Smooth muscle cell (in vitro differentiated cells): ENCODE measurements around the gene NR6A1. TPM values are rescaled to one million over a fixed set of nuclear protein-coding genes. Genes with fewer than 3 reads are reported as not detected.

Experiments used
- DNase-seq: peaks from one replicate; lab custom pipeline; 2025; ENCODE audit not compliant: unreplicated experiment; lab: John Stamatoyannopoulos, UW
- H2AFZ ChIP-seq: fragments of 200-600 bp; sonication (generic); 2 replicates; pipeline ENCODE4 v1.6.0; 2016; ENCODE audit warnings: antibody characterized with exemption, low read depth, mild to moderate bottlenecking
- H3F3A ChIP-seq: fragments of 200-600 bp; sonication (generic); 2 replicates; pipeline ENCODE4 v1.6.0; 2017; ENCODE audit warnings: antibody characterized with exemption, low read depth
- H3K27ac ChIP-seq: fragments of 200-600 bp; sonication (generic); 2 replicates; pipeline ENCODE4 v1.5.1; 2016; ENCODE audit warnings: low read depth, mild to moderate bottlenecking
- H3K27me3 ChIP-seq: fragments of 200-600 bp; sonication (generic); 2 replicates; pipeline ENCODE4 v1.6.1; 2016; ENCODE audit warnings: low read depth, mild to moderate bottlenecking
- H3K36me3 ChIP-seq: fragments of 200-600 bp; sonication (generic); 2 replicates; pipeline ENCODE4 v1.5.1; 2016; ENCODE audit warnings: low read depth
- H3K4me1 ChIP-seq: fragments of 200-600 bp; sonication (generic); 2 replicates; pipeline ENCODE4 v1.5.1; 2016; ENCODE audit warnings: low read depth
- H3K4me2 ChIP-seq: fragments of 200-600 bp; sonication (generic); 2 replicates; pipeline ENCODE4 v1.6.0; 2016; ENCODE audit warnings: mild to moderate bottlenecking
- H3K4me3 ChIP-seq: fragments of 200-600 bp; sonication (generic); 2 replicates; pipeline ENCODE4 v1.5.1; 2016; ENCODE audit warnings: mild to moderate bottlenecking
- H3K79me2 ChIP-seq: fragments of 200-600 bp; sonication (generic); 2 replicates; pipeline ENCODE4 v1.6.0; 2016; ENCODE audit warnings: low read depth, mild to moderate bottlenecking
- H3K9ac ChIP-seq: fragments of 200-600 bp; sonication (generic); 2 replicates; pipeline ENCODE4 v1.6.0; 2016; ENCODE audit warnings: low read depth
- H3K9me3 ChIP-seq: fragments of 200-600 bp; sonication (generic); replicated peaks from 2 replicates; pipeline ENCODE4 v1.5.1; 2016; ENCODE audit warnings: low read depth
- H4K20me1 ChIP-seq: fragments of 200-600 bp; sonication (generic); 2 replicates; pipeline ENCODE4 v1.6.0; 2016; ENCODE audit warnings: low read depth
- CTCF ChIP-seq: fragments of 200-600 bp; sonication (generic); IDR thresholded peaks from 2 replicates; pipeline ENCODE4 v1.5.1; 2017; ENCODE audit warnings: borderline replicate concordance, mild to moderate bottlenecking, antibody characterized with exemption; ENCODE audit not compliant: insufficient read depth, poor library complexity, severe bottlenecking
- WGBS: methylation state at CpG from one replicate; pipeline ENCODE4 v1.1.7; 2016; ENCODE audit warnings: low lambda C conversion rate; 5-methylcytosine and 5-hydroxymethylcytosine counted together
- polyA plus RNA-seq: library from polyadenylated mRNA; unstranded; fragments of >200 nt; fragmentation: Nextera tagmentation; extraction: Ambion mirVana; gene quantifications from 2 replicates; pipeline ENCODE4 v1.2.1, GENCODE V29; 2016
- total RNA-seq: library from RNA; depleted of rRNA; stranded (reverse); fragments of >200 nt; gene quantifications from 2 replicates; pipeline ENCODE4 v1.2.3, GENCODE V29; 2014

NR6A1 gene
- total and polyA plus RNA-seq, 2 experiments from 2014 or later, result 0.17 to 0.31 TPM

DNA sequence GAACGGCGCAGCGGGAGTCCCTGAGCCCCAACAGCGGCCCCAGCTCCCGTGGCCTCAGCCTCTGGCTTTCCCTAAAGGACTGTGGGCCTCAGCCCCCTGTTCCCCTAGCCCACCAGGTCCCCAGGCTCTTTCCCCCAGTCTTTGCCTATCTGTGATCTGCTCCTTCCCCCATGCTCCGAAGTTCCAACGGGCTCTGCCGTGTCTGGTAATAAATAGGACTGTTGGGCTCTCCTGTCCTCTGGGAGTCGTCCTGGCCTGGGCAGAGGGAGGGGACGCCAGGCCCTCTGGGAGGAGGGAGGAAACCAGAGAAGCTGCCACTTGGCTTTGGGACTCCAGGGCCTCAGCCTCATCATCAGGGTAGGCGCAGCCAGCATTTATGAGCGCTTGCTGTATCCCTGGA, 292.8 kb downstream of the NR6A1 start:
- DNase-seq, result no peak
- H3K4me2 ChIP-seq, result peak overlapping the region; percentile 93
- H3K4me3 ChIP-seq, result no peak overlapping the region
- H3K4me1 ChIP-seq, result peaks cover 12% of the 10 kb centered on the region
- no peaks in the 10 kb centered on the region for H3K36me3 ChIP-seq
- no peaks in the 10 kb centered on the region for H3F3A ChIP-seq
- H4K20me1 ChIP-seq, result no peaks in the 10 kb centered on the region
- no peak for TF ChIP-seq CTCF
- H3K27me3 ChIP-seq, result peaks cover 6% of the 10 kb centered on the region
- no peaks in the 10 kb centered on the region for H3K79me2 ChIP-seq
- peak overlapping the region; percentile 86 for H2AFZ ChIP-seq
- WGBS, result 37% methylated on average over 12 of the region's 12 CpGs
- no peak overlapping the region for H3K9ac ChIP-seq
- no peak overlapping the region for H3K27ac ChIP-seq
- H3K9me3 ChIP-seq, result no peaks in the 10 kb centered on the region

DNA sequence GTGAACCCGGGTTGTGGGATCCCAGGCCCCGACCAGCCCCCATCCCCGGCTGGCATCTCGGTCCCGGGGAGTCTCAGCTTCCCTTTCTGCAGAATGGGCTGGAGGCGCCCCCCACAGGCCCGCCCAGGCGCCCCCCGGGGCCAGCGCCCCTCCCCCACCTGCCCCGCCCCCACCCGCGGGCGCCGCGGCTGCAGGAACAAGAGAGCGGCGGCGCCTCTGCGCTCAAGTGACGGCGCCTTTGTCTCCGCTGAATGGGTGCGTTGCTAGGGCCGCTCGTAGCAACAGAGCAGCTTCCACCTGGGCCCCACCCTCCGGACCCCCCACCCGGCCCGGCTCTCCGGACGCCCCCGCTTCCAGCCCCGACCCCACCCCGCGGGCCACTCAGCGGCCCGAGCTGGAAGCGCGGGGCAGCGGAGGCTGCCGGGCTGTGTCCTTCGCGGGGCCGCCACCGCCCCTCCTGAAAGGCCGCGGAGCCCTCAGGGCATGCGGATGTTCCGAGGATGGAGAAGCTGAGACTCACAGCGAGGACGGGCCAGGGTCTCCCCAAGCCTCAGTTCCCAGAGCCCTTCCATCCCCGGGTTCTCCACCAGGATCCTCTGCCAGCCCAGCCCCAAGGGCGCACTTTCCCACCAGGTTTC, 293.3 kb downstream of the NR6A1 start:
- H3K9ac ChIP-seq, result no peak overlapping the region
- no peak for TF ChIP-seq CTCF
- peak overlapping the region; percentile 93 for H3K4me2 ChIP-seq
- H2AFZ ChIP-seq, result peak overlapping the region; percentile 86
- no peak overlapping the region for H3K27ac ChIP-seq
- H3K9me3 ChIP-seq, result no peaks in the 10 kb centered on the region
- H3K79me2 ChIP-seq, result no peaks in the 10 kb centered on the region
- peaks cover 12% of the 10 kb centered on the region for H3K4me1 ChIP-seq
- 5% methylated on average over 30 of the region's 53 CpGs for WGBS
- peaks cover 6% of the 10 kb centered on the region for H3K27me3 ChIP-seq
- no peaks in the 10 kb centered on the region for H4K20me1 ChIP-seq
- H3K4me3 ChIP-seq, result peak overlapping the region; percentile 53
- H3F3A ChIP-seq, result no peaks in the 10 kb centered on the region
- no peaks in the 10 kb centered on the region for H3K36me3 ChIP-seq
- DNase-seq, result no peak

DNA sequence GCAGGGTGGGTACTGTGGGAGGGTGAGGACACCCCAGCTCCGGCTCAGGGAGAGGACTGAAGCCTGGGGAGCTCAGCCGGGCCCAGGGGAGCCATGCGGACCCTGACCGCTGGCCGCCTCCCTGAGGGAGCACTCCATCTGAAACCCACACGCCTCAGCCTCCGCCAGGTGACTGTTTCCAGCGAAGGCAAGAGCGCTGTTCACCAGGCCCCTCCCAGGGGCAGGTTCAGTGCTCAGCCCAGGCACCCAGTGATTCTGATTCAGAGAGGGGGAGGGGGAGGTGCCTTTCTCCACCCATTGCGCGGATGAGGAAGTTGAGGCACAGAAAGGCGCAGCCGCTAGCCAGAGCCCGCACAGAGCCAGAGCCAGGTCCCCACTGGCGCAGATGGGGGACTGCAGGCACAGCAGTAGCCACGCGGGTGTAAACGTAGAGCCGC, 293.9 kb downstream of the NR6A1 start:
- no peaks in the 10 kb centered on the region for H3K36me3 ChIP-seq
- H3K27me3 ChIP-seq, result peaks cover 6% of the 10 kb centered on the region

More for the DNA sequence above, 293.9 kb downstream of the NR6A1 start:
- no peak for DNase-seq
- no peaks in the 10 kb centered on the region for H3F3A ChIP-seq
- no peak for TF ChIP-seq CTCF
- peaks cover 12% of the 10 kb centered on the region for H3K4me1 ChIP-seq
- peak overlapping the region; percentile 86 for H2AFZ ChIP-seq
- WGBS, result 43% methylated on average over 17 of the region's 19 CpGs
- H3K4me3 ChIP-seq, result peak overlapping the region; percentile 53
- H3K9ac ChIP-seq, result no peak overlapping the region
- no peaks in the 10 kb centered on the region for H3K79me2 ChIP-seq
- peak overlapping the region; percentile 93 for H3K4me2 ChIP-seq
- H3K27ac ChIP-seq, result no peak overlapping the region
- no peaks in the 10 kb centered on the region for H3K9me3 ChIP-seq
- H4K20me1 ChIP-seq, result no peaks in the 10 kb centered on the region
